ENCODE data around the gene UXS1. TPM values are rescaled to one million over a fixed set of nuclear protein-coding genes. Genes with fewer than 3 reads are reported as not detected.
A peak's percentile ranks its signal among the peaks of the same experiment; 100 is the strongest.

The UXS1 gene
- total RNA-seq, 2 donors from 2014 or later = 37.0 to 59.5 TPM

- H3K9me3 Mint-ChIP-seq = peaks cover 0 to 3% of the 10 kb centered on the region in 2 donors
- H3K27ac Mint-ChIP-seq = no peak overlapping the region
- H3K36me3 Mint-ChIP-seq = peaks cover 20 to 21% of the 10 kb centered on the region in 2 donors
- no peak for ATAC-seq
- no peak for DNase-seq (ENCODE audit: low spot score in 2 of 2)
Measured at GRCh38 chr2:106097038-106098000, 96.8 kb downstream of the UXS1 start.

DNA sequence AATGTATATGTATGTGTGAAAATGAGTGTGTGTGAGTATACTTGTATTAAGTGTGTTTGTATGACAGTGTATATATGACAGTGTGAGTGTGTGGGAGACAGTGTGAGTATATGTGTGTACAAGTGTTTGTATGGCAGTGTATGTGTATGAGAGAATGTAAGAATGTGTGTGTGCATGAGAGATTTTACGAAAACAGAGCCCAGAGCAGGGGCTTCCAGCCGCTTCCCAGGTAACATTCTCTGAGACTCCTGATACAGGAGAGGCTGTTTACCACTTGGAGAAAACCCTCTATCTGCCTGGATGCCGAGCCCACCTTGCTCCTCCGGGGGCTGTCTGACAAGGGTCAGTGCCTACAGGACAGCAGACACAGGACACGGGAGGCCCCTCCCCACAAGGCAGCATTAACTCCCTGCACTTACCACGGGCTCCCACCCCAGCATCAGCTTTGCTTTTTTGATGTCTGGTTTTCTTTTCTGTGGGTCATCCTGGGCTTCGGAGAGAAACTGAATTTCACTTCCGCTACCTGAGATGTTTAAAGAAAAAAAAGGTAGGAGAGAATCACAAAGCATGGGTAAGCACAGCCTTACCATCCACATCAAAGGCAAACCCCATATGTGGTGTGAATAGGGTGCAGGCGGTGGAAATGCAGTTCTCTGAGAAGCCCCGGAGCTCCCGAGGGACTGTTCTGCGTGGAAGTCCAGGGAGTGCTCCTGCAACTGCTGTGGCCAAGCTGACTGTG, 97.6 kb downstream of the UXS1 start:
- H3K36me3 Mint-ChIP-seq = peaks cover 21 to 29% of the 10 kb centered on the region in 2 donors
- DNase-seq (ENCODE audit: low spot score in 2 of 2) (no peak), ATAC-seq (peak; percentile 39 to 47)
- peak overlapping the region in 1 of 2 donors; percentile 68 for H3K27ac Mint-ChIP-seq
- H3K9me3 Mint-ChIP-seq = peaks cover 0 to 6% of the 10 kb centered on the region in 2 donors

DNA sequence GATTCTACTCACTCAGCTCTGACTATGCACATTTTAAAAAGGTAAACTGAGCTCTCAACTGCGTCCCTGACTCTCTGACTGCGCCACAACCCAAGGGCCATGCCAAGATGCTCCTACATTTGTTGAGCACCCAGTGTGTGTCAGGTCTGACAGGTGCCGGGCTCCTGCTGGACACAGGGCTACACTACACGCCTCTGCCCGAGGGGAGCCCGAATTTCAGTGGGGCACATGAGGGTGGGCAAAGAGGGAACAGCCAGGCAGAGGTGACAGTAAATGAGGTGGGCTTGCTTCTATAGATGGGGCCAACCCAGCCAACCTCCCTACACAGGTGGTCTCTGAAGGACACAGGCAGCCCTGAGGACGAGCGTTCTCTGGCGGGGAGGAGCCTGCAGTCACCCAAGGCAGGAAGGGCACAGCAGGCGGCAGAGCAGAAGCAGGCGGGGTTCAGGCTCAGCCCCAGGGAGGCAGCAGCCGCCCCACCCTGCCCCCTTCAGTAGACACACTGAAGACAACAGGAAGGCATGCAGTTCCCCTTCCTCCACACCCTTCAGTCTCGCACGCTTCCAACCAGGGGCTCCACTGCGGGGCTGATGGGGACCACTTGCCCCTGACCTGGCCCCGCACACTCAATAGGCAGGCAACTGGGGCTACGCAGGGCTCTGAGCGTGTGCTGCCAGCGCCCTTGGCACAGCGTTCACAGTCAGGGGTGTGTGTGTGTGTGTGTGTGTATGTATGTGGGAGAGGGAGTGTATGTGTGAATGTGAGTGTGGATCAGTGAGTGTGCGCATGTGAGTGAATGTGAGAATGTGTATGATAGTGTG, 98.4 kb downstream of the UXS1 start:
- Mint-ChIP-seq H3K27ac (peak overlapping the region; percentile 58 to 68), H3K36me3 (peaks cover 21 to 31% of the 10 kb centered on the region in 2 donors), H3K9me3 (peaks cover 0 to 7% of the 10 kb centered on the region in 2 donors)
- ATAC-seq (peak; percentile 72 to 80), DNase-seq (ENCODE audit: low spot score in 2 of 2) (peak in 1 of 2 donors; percentile 58)

GRCh38 chr2:106094131-106094841, 99.8 kb downstream of the UXS1 start:
- DNase-seq (ENCODE audit: low spot score in 2 of 2) (no peak), ATAC-seq (peak in 1 of 2 donors; percentile 33)
- Mint-ChIP-seq H3K36me3 (peaks cover 23 to 38% of the 10 kb centered on the region in 2 donors), H3K27ac (peak overlapping the region; percentile 19 to 89), H3K9me3 (peaks cover 0 to 11% of the 10 kb centered on the region in 2 donors)

GRCh38 chr2:106090916-106091618, 103.0 kb downstream of the UXS1 start:
- Mint-ChIP-seq H3K36me3 (peaks cover 25 to 51% of the 10 kb centered on the region in 2 donors), H3K9me3 (peaks cover 3 to 18% of the 10 kb centered on the region in 2 donors), H3K27ac (peak overlapping the region in 1 of 2 donors; percentile 0)
- DNase-seq (ENCODE audit: low spot score in 2 of 2) (no peak), ATAC-seq (peak; percentile 8 to 27)

DNA sequence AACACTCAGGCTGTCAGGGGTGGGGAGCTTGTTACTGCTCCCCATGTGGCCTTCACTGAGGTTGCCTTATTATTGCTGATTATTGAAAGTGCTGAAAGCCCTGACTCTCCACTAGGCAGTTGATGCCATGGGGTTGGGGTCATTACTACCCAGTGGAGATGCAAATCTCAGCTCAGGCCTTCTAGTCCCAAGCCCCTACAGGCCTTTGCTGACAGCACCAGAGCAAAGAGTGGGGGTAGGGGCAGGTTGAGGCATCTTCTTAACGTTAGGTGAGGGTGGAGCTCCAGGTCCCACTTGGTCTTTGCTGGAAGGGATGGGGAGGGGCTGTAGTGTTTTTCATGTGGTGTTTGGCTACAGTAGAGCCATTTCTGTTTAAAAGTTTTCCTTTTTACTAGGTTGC, 104.5 kb downstream of the UXS1 start:
- peaks cover 20 to 50% of the 10 kb centered on the region in 2 donors for H3K36me3 Mint-ChIP-seq
- DNase-seq (ENCODE audit: low spot score in 2 of 2) (no peak), ATAC-seq (no peak)
- H3K27ac Mint-ChIP-seq = peak overlapping the region in 1 of 2 donors; percentile 0
- H3K9me3 Mint-ChIP-seq = peaks cover 3 to 18% of the 10 kb centered on the region in 2 donors

DNA sequence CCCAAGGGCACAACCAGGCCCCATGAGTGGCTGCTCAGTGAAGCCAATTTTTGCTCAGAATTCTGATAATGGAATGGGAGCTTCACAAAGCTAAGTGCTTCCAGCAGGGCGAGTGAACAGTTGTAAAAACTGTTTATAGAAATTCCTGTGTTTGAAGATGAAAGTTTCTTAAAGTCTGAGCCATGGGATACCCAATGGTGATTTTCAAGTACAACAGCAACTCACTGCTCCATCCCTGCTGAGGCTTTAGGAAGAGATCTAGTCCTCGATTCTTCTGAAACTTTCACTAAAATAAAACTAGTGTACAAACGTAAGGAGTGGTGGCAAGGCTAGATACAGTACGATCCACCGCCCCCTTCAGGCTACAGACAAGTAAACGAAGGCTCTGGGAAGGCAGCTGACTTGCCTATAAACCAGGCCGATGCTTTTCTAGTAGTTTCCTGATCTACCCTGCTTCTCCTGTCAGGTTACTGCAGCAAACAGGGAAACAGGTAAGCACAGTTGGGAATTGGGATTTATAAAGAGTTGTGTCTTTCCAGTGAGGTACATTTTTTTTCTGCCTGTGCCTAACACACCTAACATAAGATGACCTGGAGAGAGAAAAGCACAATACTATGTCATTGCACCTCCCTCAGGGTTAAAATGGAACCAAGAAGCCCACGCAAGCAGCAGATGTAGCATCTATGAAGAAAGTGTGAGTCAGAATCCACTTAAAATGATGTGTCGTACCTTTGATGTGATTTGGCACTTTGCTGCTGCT, 108.7 kb downstream of the UXS1 start:
- Mint-ChIP-seq H3K9me3 (peaks cover 3 to 7% of the 10 kb centered on the region in 2 donors), H3K36me3 (peaks cover 9 to 16% of the 10 kb centered on the region in 2 donors), H3K27ac (peak overlapping the region; percentile 84 to 90)
- peak; percentile 98 to 99 for ATAC-seq
- peak in 1 of 2 donors; percentile 59 for DNase-seq (ENCODE audit: low spot score in 2 of 2)

DNA sequence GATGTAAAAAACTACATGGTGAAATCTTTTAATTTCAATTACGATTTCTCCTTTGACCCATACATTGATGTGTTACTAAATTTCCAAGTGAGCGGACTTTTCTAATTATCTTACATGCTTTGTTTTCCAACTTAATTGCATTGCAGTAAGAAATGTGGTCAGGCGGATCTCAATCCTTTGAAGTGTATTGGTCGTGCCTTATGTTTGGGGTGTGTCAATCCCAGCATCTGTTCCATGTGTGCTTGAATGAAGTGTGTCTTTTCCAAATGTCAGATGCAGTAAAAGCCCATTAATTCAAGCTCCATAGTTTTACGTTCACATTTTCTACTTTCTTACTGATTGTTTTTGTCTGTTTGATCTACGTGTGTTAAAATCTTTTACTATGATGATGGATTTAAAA, 113.1 kb downstream of the UXS1 start:
- Mint-ChIP-seq H3K36me3 (no peaks in the 10 kb centered on the region), H3K27ac (no peak overlapping the region), H3K9me3 (no peaks in the 10 kb centered on the region)
- DNase-seq (ENCODE audit: low spot score in 2 of 2) (no peak), ATAC-seq (no peak)

GRCh38 chr2:106078096-106078495, 116.0 kb downstream of the UXS1 start:
- peak; percentile 46 to 49 for ATAC-seq
- DNase-seq (ENCODE audit: low spot score in 2 of 2) = no peak
- Mint-ChIP-seq H3K27ac (no peak overlapping the region), H3K9me3 (no peaks in the 10 kb centered on the region), H3K36me3 (no peaks in the 10 kb centered on the region)

- Mint-ChIP-seq H3K36me3 (no peaks in the 10 kb centered on the region), H3K9me3 (no peaks in the 10 kb centered on the region), H3K27ac (no peak overlapping the region)
- DNase-seq (ENCODE audit: low spot score in 2 of 2) = no peak
- no peak for ATAC-seq
Measured at GRCh38 chr2:106076941-106077340, 117.2 kb downstream of the UXS1 start.

DNA sequence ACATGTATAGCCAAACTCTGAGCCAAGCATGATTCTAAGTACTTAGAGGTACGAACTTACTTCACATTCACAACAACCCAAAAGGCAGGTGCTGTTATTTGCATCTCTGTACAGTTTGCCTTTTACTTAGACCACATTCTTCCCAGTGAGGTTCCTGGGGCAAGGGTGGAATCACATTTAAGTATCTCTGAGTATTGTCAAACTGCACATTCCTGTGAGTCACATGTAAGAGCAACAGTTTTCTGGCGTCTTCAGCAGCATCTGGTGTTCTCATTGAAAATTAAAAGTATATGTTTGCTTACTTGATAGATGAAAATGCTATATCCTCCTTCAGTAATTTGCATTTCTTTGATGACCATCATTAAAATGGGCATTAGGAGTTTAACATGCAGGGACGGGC, 119.1 kb downstream of the UXS1 start:
- DNase-seq (ENCODE audit: low spot score in 2 of 2) (no peak), ATAC-seq (no peak)
- H3K9me3 Mint-ChIP-seq = no peaks in the 10 kb centered on the region
- no peaks in the 10 kb centered on the region for H3K36me3 Mint-ChIP-seq
- no peak overlapping the region for H3K27ac Mint-ChIP-seq

DNA sequence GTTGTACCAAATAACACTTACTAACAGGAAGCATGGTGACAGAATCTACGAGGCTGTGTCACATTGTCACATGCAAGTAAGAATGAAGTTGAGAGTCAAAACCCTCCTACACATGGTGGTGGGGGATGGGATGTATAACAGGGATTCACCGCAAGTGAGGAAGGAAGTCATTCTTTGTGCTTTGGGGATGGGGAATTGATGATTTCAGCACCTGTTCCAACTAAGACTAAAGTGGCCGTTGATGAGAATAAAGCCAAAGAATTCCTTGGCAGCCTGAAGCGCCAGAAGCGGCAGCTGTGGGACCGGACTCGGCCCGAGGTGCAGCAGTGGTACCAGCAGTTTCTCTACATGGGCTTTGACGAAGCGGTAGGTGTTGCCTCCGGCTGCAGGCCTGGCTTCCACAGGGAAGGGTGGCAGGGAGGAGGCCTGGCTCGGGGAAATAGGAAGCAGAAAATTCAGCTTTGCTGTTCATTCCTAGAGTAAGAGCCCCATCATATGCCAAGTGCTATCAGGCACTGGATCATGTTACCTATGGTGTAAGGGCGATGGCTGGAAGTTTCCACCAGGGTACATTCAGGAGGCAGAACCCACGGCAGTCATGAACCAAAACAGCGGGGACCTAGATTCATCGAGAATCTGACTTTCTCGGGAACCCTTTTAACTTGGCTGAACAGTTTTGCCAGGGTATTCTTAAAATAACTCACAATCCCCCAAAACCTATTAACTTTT, 120.3 kb downstream of the UXS1 start:
- DNase-seq (ENCODE audit: low spot score in 2 of 2) (no peak), ATAC-seq (peak; percentile 24 to 65)
- H3K9me3 Mint-ChIP-seq = no peaks in the 10 kb centered on the region
- H3K27ac Mint-ChIP-seq = no peak overlapping the region
- no peaks in the 10 kb centered on the region for H3K36me3 Mint-ChIP-seq

- DNase-seq (ENCODE audit: low spot score in 2 of 2) = no peak
- no peaks in the 10 kb centered on the region for H3K9me3 Mint-ChIP-seq
- no peak for ATAC-seq
- H3K36me3 Mint-ChIP-seq = peaks cover 0 to 8% of the 10 kb centered on the region in 2 donors
- no peak overlapping the region for H3K27ac Mint-ChIP-seq
Measured at GRCh38 chr2:106070181-106070580, 123.9 kb downstream of the UXS1 start.

DNA sequence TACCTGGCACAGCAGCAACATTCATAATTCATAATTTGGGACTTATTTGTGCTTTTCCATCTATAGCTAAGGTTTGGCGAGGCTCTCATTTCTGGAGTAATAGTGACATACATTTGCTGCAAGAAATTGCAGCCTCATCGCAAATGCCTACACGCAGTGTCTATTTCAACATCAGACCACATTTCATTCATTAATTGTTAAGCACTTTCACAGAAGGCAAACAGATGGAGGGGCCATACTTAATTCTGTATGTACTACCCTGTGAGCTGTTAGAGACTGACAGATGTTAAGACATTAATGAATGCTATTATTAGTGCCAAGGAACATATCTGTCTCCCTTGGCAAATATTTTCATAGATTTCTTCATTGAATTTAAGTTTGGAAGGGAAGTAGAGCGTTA, 125.7 kb downstream of the UXS1 start:
- Mint-ChIP-seq H3K36me3 (peaks cover 5 to 8% of the 10 kb centered on the region in 2 donors), H3K27ac (no peak overlapping the region), H3K9me3 (no peaks in the 10 kb centered on the region)
- ATAC-seq (no peak), DNase-seq (ENCODE audit: low spot score in 2 of 2) (no peak)
